ENCODE measurements around the gene PLEKHD1.

GRCh38 chr14:69499436-69499835 lies 14.9 kb downstream of the PLEKHD1 start:
- TF ChIP-seq CTCF (IDR thresholded peaks at IDR 0.05) (no peak), PREB (CRISPR knock-in tag; IDR thresholded peaks at IDR 0.05; ENCODE audit: borderline replicate concordance) (no peak), SP1 (CRISPR knock-in tag; conservative IDR thresholded peaks at IDR 0.05) (no peak), TCF7 (CRISPR knock-in tag; IDR thresholded peaks at IDR 0.05; ENCODE audit: low read depth) (no peak), SMAD4 (CRISPR knock-in tag; IDR thresholded peaks at IDR 0.05) (no peak)
